Body of pancreas (tissue), 4 donors: ENCODE data around the gene CACNA2D3. TPM values are rescaled to one million over a fixed set of nuclear protein-coding genes. Genes with fewer than 3 reads are reported as not detected.

ENCODE experiments used
- ATAC-seq: fragments of 150-250 bp; one replicate; pipeline ENCODE4 v1.9.1; 2016
- DNase-seq, 4 donors: peaks; one replicate each; pipeline ENCODE4 v3.0.0-alpha.2; 2019
- H3K27ac ChIP-seq, 4 donors: fragments of 200-600 bp; sonication (generic); 1 replicate in 3 of 4; 2 replicates in 1 of 4; pipeline versions ENCODE4 v1.5.1 to v1.6.1; 2016 to 2019; ENCODE audit warnings: mild to moderate bottlenecking in 1 of 4, mixed read lengths in 1 of 4, moderate library complexity in 1 of 4
- H3K27me3 ChIP-seq, 2 donors: fragments of 200-600 bp; sonication (generic); one replicate each; pipeline ENCODE4 v1.6.0; 2016; ENCODE audit warnings: mild to moderate bottlenecking in 1 of 2
- H3K36me3 ChIP-seq, 2 donors: fragments of 200-600 bp; sonication (generic); replicated peaks in 1 of 2; 2 replicates each; pipeline ENCODE4 v1.5.1; 2016; ENCODE audit warnings: low read depth in 2 of 2; ENCODE audit not compliant: insufficient read depth in 1 of 2
- H3K4me1 ChIP-seq: fragments of 200-600 bp; sonication (generic); one replicate; pipeline ENCODE4 v1.6.0; 2016
- H3K4me3 ChIP-seq, 2 donors: fragments of 200-600 bp; sonication (generic); 1 replicate in 1 of 2; 2 replicates in 1 of 2; pipeline ENCODE4 v1.5.1; 2016 to 2019
- H3K9me3 ChIP-seq, 3 donors: fragments of 200-600 bp; sonication (generic); 1 replicate in 2 of 3; 2 replicates in 1 of 3; pipeline ENCODE4 v1.5.1; 2016
- CTCF ChIP-seq, 7 experiments: fragments of 450-650 bp in 4 of 7; fragments of 200-600 bp in 3 of 7; sonication (generic) in 3 of 7; IDR thresholded peaks; one replicate each; pipeline ENCODE4 v1.5.1; 2016 to 2019; ENCODE audit warnings: antibody characterized with exemption in 7 of 7
- POLR2A ChIP-seq, 3 donors: fragments of 450-650 bp; IDR thresholded peaks; one replicate each; pipeline ENCODE4 v1.6.1; 2016; ENCODE audit warnings: antibody characterized with exemption in 3 of 3, mild to moderate bottlenecking in 2 of 3
- WGBS, 2 donors: methylation state at CpG; one replicate each; pipeline ENCODE4 v1.1.5; 2017; 5-methylcytosine and 5-hydroxymethylcytosine counted together
- intact Hi-C: fragments of 100-400 bp; cut with DNase I; formaldehyde crosslinking; loops from one replicate; pipeline ENCODE4 v1.15.1; 2023
- total RNA-seq, 2 donors: library from RNA; depleted of rRNA; stranded (reverse); fragments of >200 nt; gene quantifications; one replicate each; pipeline ENCODE4 v1.1.0, GENCODE V29; 2016

Gene CACNA2D3
- total RNA-seq, 2 donors from 2014 or later: not detected

DNA sequence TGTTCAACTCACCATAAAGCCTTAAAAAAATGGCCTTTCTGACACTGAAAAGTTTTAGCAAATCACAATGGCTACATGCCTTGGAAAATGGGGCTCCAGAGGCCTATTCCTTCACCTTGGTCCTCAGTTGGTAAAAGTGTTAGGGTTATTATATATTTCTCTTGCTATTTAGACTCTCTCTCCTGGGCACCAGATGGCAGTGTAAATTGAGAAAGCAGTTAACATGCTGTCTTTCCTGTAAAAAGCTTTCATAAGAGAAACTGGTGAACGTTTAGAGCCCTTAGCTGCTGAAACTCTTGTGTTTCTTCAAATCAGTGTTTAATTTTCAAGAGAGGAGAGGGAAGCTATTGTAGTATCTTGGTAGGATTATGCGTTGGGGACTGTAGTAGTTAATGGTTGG is 715.6 kb downstream of the CACNA2D3 start:
- Histone ChIP-seq H3K27ac (no peak overlapping the region), H3K36me3 (no peaks in the 10 kb centered on the region), H3K4me3 (no peak overlapping the region), H3K4me1 (no peaks in the 10 kb centered on the region), H3K9me3 (no peaks in the 10 kb centered on the region), H3K27me3 (no peaks in the 10 kb centered on the region)
- DNase-seq (no peak), ATAC-seq (no peak)
- TF ChIP-seq POLR2A (IDR thresholded peaks at IDR 0.05): no peak
- TF ChIP-seq CTCF (IDR thresholded peaks at IDR 0.05): no peak
- 43 to 55% methylated on average over 2 of the region's 2 CpGs for WGBS, 2 donors
- intact Hi-C loops: no loop called here

DNA sequence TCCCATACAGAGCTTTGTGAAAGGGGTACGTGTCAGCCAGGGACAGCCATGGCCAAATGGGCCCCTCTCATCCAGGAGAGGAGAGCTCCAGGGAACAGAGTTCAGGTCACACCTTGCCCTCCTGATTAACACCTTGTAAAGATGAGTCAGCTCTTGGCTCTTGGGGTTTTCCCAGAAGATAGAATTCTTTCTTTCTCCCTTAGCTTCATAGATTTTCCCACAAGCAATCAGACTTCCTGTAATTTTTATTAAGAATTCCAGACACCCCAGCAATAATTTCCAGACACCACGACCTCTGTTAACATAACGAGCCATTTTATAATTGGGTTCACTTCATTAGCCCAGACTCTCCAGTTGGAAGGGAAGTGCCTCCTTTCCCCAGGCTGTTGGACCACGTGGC is 719.1 kb downstream of the CACNA2D3 start:
- H3K27me3 ChIP-seq: no peaks in the 10 kb centered on the region
- H3K4me1 ChIP-seq: no peaks in the 10 kb centered on the region
- DNase-seq: no peak
- no peak for ATAC-seq
- WGBS, 2 donors: 77 to 79% methylated on average over 4 of the region's 4 CpGs
- intact Hi-C loops: no loop called here
- H3K36me3 ChIP-seq: no peaks in the 10 kb centered on the region
- H3K9me3 ChIP-seq: no peaks in the 10 kb centered on the region
- H3K4me3 ChIP-seq: no peak overlapping the region
- TF ChIP-seq POLR2A (IDR thresholded peaks at IDR 0.05) (no peak), CTCF (IDR thresholded peaks at IDR 0.05) (no peak)
- no peak overlapping the region for H3K27ac ChIP-seq

DNA sequence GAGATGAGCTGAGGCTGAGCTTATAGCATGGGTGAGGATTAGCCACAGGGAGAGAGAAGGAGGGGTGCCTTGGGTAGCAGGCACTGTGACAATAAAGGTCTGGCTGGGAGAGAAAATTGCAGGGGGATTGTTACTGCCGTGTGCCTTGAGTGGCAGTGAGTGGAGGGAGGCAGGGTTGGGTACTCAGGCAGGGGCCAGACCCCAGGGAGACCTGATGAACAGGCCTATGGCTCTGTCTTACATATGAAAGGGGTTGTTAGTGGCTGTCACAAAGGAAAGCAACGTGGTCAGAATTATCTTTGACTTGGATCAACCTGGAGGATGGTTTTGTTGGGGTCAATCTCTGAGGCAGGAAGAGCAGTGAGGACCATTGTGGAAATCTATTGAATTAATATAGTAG is 721.0 kb downstream of the CACNA2D3 start:
- H3K4me3 ChIP-seq: no peak overlapping the region
- intact Hi-C loops: no loop called here
- H3K36me3 ChIP-seq: no peaks in the 10 kb centered on the region
- H3K27ac ChIP-seq: no peak overlapping the region
- DNase-seq (no peak), ATAC-seq (no peak)
- TF ChIP-seq POLR2A (IDR thresholded peaks at IDR 0.05): no peak
- TF ChIP-seq CTCF (IDR thresholded peaks at IDR 0.05): no peak
- H3K9me3 ChIP-seq: no peaks in the 10 kb centered on the region
- H3K27me3 ChIP-seq: no peaks in the 10 kb centered on the region
- 44 to 57% methylated on average over 2 of the region's 2 CpGs for WGBS, 2 donors
- H3K4me1 ChIP-seq: no peaks in the 10 kb centered on the region

- Histone ChIP-seq H3K36me3 (no peaks in the 10 kb centered on the region), H3K4me3 (no peak overlapping the region), H3K27ac (no peak overlapping the region), H3K9me3 (no peaks in the 10 kb centered on the region), H3K4me1 (no peaks in the 10 kb centered on the region), H3K27me3 (no peaks in the 10 kb centered on the region)
- 76% methylated on average over 5 of the region's 5 CpGs for WGBS, 2 donors
- DNase-seq: no peak
- no peak for TF ChIP-seq POLR2A (IDR thresholded peaks at IDR 0.05)
- no peak for TF ChIP-seq CTCF (IDR thresholded peaks at IDR 0.05)
- intact Hi-C loops: no loop called here
- no peak for ATAC-seq
Observed at GRCh38 chr3:54844211-54844610, 721.9 kb downstream of the CACNA2D3 start.

DNA sequence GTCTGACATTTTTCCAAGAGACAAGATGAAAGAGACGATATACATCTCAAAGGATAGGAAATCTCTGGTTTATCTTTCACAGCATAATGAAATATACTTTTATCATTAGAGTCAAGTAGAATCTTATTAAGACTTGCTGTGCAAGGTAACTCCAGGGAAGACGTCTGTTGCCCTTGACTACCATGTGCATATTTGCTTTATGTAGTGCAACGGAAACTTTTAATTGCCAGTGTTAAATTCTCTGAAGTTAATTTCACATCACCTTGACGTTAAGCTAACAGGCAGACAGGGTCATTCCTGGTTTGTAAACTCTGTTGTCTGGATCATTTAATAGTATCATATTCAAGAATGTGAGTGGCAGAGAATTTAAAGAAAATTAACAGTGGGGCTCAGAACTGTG is 722.7 kb downstream of the CACNA2D3 start:
- H3K36me3 ChIP-seq: no peaks in the 10 kb centered on the region
- intact Hi-C loops: no loop called here
- H3K27me3 ChIP-seq: no peaks in the 10 kb centered on the region
- H3K4me1 ChIP-seq: no peaks in the 10 kb centered on the region
- no peaks in the 10 kb centered on the region for H3K9me3 ChIP-seq
- no peak overlapping the region for H3K27ac ChIP-seq
- H3K4me3 ChIP-seq: no peak overlapping the region
- TF ChIP-seq POLR2A (IDR thresholded peaks at IDR 0.05) (no peak), CTCF (IDR thresholded peaks at IDR 0.05) (no peak)
- ATAC-seq: no peak
- 32 to 34% methylated on average over 4 of the region's 4 CpGs for WGBS, 2 donors
- DNase-seq: no peak
